Sigmoid colon (tissue), 7 donors: ENCODE measurements around the gene TAF8. TPM values are rescaled to one million over a fixed set of nuclear protein-coding genes. Genes with fewer than 3 reads are reported as not detected.
"Not testable (repeated sequence)": the region's sequence is repeated elsewhere in the genome, so short reads cannot be mapped to it uniquely, and the experiment has no call there.

Source experiments
- DNase-seq: peaks from one replicate; pipeline ENCODE4 v3.0.0-alpha.2; 2019
- H3K27ac ChIP-seq, 4 donors: fragments of 200-600 bp; sonication (generic); one replicate each; pipeline ENCODE4 v1.5.1; 2016 to 2019; ENCODE audit warnings: mild to moderate bottlenecking in 1 of 4
- H3K27me3 ChIP-seq, 3 donors: fragments of 200-600 bp; sonication (generic); one replicate each; pipeline ENCODE4 v1.5.1; 2019; ENCODE audit warnings: mild to moderate bottlenecking in 1 of 3
- H3K36me3 ChIP-seq, 4 donors: fragments of 200-600 bp; sonication (generic); one replicate each; pipeline ENCODE4 v1.5.1; 2016 to 2019
- H3K4me1 ChIP-seq, 4 donors: fragments of 200-600 bp; sonication (generic); one replicate each; pipeline ENCODE4 v1.5.1; 2017 to 2019
- H3K4me3 ChIP-seq, 4 donors: fragments of 200-600 bp; sonication (generic); one replicate each; pipeline ENCODE4 v1.5.1; 2017 to 2019; ENCODE audit warnings: mild to moderate bottlenecking in 2 of 4, moderate library complexity in 1 of 4
- H3K9me3 ChIP-seq, 4 donors: fragments of 200-600 bp in 3 of 4; sonication (generic) in 3 of 4; one replicate each; pipeline versions ENCODE4 v1.5.1 to v1.6.1; 2013 to 2019
- CTCF ChIP-seq, 4 experiments: fragments of 450-650 bp in 3 of 4; fragments of 200-600 bp in 1 of 4; IDR thresholded peaks; one replicate each; pipeline ENCODE4 v1.5.1; 2016 to 2019; ENCODE audit warnings: antibody characterized with exemption in 4 of 4, mild to moderate bottlenecking in 3 of 4, moderate library complexity in 2 of 4
- EP300 ChIP-seq, 4 donors: sonication (generic); formaldehyde crosslinking; IDR thresholded peaks; one replicate each; pipeline ENCODE4 v1.6.1; 2017; ENCODE audit warnings: antibody characterized with exemption in 4 of 4
- POLR2A ChIP-seq, 2 donors: fragments of 450-650 bp; IDR thresholded peaks; one replicate each; pipeline ENCODE4 v1.6.1; 2016; ENCODE audit warnings: antibody characterized with exemption in 2 of 2, mild to moderate bottlenecking in 2 of 2, moderate library complexity in 2 of 2
- POLR2AphosphoS5 ChIP-seq, 4 donors: sonication (generic); formaldehyde crosslinking; IDR thresholded peaks; one replicate each; pipeline ENCODE4 v1.6.1; 2017; ENCODE audit warnings: antibody characterized with exemption in 4 of 4
- WGBS, 2 donors: extraction: QIAGEN DNeasy Blood & Tissue Kit; methylation state at CpG; one replicate each; pipeline ENCODE4 v1.1.7; 2013; 5-methylcytosine and 5-hydroxymethylcytosine counted together
- intact Hi-C: fragments of 100-400 bp; cut with DNase I; formaldehyde crosslinking; loops from one replicate; pipeline ENCODE4 v1.15.1; 2023
- polyA plus RNA-seq, 3 donors: library from polyadenylated mRNA; stranded (reverse); fragments of 200-250 nt; gene quantifications; one replicate each; pipeline ENCODE4 v1.2.3, GENCODE V29; 2013
- total RNA-seq, 4 donors: library from RNA; depleted of rRNA; stranded (reverse); fragments of >200 nt; gene quantifications; one replicate each; pipeline ENCODE4 v1.1.0, GENCODE V29; 2016
- donor health status: healthy with polysubstance abuse.
- donor health status: Bipolar disorder and iron deficiency.
- donor health status: healthy.

TAF8 gene
- total and polyA plus RNA-seq, 7 donors, result 4.9 to 30.7 (median 20.3) TPM

DNA sequence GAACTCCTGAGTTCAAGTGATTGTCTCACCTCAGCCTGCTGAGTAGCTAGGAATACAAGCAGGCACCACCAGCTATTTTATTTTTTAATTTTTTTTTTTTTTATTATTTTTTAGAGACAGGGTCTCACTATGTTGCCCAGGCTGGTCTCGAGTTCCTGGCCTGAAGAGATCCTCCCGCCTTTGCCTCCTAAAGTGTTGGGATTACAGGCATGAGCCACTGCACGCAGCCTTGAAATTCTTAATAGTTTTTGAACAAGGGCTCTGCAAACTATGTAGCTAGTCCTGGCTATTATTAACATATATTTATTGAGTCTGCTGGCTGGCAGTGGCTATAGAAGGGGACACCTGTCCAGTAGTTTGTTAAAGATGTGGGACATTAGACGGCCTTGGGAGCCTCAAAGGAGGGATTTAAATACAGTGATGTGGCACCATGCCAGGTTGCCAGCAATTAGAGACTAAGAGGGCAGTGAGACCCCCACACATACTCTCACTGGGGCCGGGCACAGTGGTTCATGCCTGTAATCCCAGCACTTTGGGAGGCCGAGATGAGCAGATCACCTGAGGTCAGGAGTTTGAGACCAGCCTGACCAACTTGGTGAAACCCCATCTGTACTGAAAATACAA lies 21.1 kb upstream of the TAF8 start:
- Histone ChIP-seq H3K36me3 (peaks cover 0 to 10% (median 3%) of the 10 kb centered on the region in 4 donors), H3K9me3 (no peaks in the 10 kb centered on the region), H3K27me3 (no peaks in the 10 kb centered on the region), H3K4me1 (peaks cover 0 to 27% (median 17%) of the 10 kb centered on the region in 4 donors), H3K27ac (no peak overlapping the region), H3K4me3 (no peak overlapping the region)
- no peak for DNase-seq
- 93 to 94% methylated on average over 6 of the region's 6 CpGs for WGBS, 2 donors
- TF ChIP-seq POLR2AphosphoS5 (IDR thresholded peaks at IDR 0.05) (no peak), EP300 (IDR thresholded peaks at IDR 0.05) (no peak), POLR2A (IDR thresholded peaks at IDR 0.05) (no peak)
- intact Hi-C loops, result no loop called here

DNA sequence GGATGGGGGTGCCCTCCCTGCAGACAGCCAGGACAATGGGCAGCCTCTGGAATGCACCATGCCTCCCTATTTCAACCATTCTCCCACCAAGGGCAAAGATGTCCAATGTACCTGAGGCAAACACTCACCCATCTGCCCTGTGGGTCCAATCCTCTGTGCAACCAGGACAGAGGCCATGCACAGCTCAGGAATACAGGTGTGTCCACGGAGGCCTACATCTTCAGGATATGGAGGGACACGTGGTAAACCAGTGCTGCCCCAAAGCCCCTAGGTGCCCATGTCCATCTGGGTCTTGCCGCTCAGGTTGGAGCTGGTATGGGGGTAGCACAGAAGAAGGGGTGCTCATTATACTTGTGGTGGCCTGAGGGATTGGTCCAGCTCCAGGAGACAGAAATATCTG lies 20.4 kb upstream of the TAF8 start:
- peaks cover 0 to 10% (median 3%) of the 10 kb centered on the region in 4 donors for H3K36me3 ChIP-seq
- intact Hi-C loops, result no loop called here

DNA sequence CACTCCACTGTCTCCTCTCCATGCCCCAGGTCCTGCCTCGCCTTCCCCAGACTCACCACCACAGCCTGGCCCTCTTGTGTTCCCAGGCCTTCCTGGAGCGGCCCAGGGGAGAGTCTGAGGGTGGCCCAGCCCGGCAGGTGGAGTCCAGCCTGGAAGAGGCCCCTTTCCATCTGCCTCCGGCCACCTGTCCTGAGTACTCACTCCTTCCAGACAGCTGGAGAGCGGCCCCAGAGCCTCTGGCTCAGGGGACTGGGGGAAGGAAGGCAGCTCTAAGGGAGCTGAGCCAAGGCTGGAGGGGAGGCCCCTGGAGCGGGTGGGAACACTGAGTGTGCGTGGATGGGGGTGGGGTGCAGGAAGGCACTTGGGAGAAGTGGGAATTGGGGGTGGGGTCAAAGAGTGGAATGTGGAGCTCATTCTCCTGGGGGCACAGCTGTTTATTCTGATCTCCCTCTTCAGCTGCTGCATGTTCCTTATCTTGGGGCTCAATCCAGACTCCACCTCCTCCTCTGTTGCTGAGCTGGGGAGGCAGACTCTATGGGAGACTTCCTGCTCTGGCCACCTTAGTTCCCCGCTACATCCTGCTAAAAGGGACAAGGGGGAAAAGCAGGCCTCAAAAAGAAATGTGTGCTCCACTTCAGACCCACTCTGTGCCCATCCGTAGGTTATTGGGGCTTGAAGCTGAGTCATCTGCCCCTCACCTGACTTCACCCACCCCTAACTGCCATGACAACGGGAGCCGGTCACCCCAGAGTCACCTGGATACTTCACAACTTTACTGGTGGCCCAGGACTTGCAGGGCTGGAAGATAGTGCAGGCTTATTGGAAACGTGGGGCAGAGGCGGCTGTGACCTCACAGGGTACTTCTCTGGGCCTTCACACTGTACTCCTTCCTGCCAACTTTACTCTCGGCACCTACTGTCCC lies 19.5 kb upstream of the TAF8 start:
- intact Hi-C loops, result no loop called here
- H3K4me1 ChIP-seq, result peaks cover 0 to 27% (median 17%) of the 10 kb centered on the region in 4 donors
- TF ChIP-seq POLR2AphosphoS5 (IDR thresholded peaks at IDR 0.05) (no peak), CTCF (IDR thresholded peaks at IDR 0.05) (no peak), POLR2A (IDR thresholded peaks at IDR 0.05) (no peak), EP300 (IDR thresholded peaks at IDR 0.05) (no peak)
- H3K36me3 ChIP-seq, result peaks cover 0 to 10% (median 3%) of the 10 kb centered on the region in 4 donors
- H3K9me3 ChIP-seq, result no peaks in the 10 kb centered on the region
- WGBS, 2 donors, result 57 to 83% methylated on average over 14 of the region's 14 CpGs
- H3K27ac ChIP-seq, result peak overlapping the region in 1 of 4 donors; percentile 19
- DNase-seq, result no peak
- H3K27me3 ChIP-seq, result no peaks in the 10 kb centered on the region
- H3K4me3 ChIP-seq, result no peak overlapping the region

More for the DNA sequence above, 20.4 kb upstream of the TAF8 start:
- no peak for DNase-seq
- H3K4me1 ChIP-seq, result peaks cover 0 to 27% (median 17%) of the 10 kb centered on the region in 4 donors
- H3K9me3 ChIP-seq, result no peaks in the 10 kb centered on the region
- WGBS, 2 donors, result 88 to 95% methylated on average over 3 of the region's 3 CpGs
- no peak overlapping the region for H3K27ac ChIP-seq
- TF ChIP-seq CTCF (IDR thresholded peaks at IDR 0.05) (no peak), EP300 (IDR thresholded peaks at IDR 0.05) (no peak), POLR2AphosphoS5 (IDR thresholded peaks at IDR 0.05) (no peak), POLR2A (IDR thresholded peaks at IDR 0.05) (no peak)
- no peak overlapping the region for H3K4me3 ChIP-seq
- no peaks in the 10 kb centered on the region for H3K27me3 ChIP-seq

DNA sequence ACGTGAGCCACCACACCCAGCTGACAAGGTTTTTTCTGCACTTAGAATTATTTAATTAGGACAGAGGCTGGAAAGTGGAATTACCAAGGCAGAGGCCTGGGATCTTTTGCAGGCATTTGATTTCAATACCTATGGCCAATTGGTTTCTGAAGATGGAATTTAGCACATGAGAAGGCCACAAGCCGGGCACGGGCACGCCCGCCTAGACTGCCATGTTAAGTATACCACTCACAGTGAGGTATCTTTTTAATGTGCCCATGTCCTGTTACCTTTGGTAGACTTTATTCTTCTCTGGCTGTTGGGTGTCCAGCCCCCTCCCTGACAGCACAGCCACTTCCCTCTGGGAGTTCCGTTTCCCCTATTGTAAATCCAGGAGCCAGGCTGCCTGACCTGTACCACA lies 18.0 kb upstream of the TAF8 start:
- H3K4me3 ChIP-seq, result no peak overlapping the region
- H3K27ac ChIP-seq, result no peak overlapping the region
- WGBS, 2 donors, result 88 to 89% methylated on average over 6 of the region's 6 CpGs
- TF ChIP-seq EP300 (IDR thresholded peaks at IDR 0.05), result no peak
- TF ChIP-seq POLR2A (IDR thresholded peaks at IDR 0.05), result no peak
- TF ChIP-seq CTCF (IDR thresholded peaks at IDR 0.05), result no peak
- TF ChIP-seq POLR2AphosphoS5 (IDR thresholded peaks at IDR 0.05), result no peak
- intact Hi-C loops, result no loop called here
- H3K36me3 ChIP-seq, result peaks cover 0 to 10% (median 3%) of the 10 kb centered on the region in 4 donors
- no peaks in the 10 kb centered on the region for H3K27me3 ChIP-seq
- peaks cover 0 to 27% (median 17%) of the 10 kb centered on the region in 4 donors for H3K4me1 ChIP-seq
- no peak for DNase-seq
- H3K9me3 ChIP-seq, result no peaks in the 10 kb centered on the region

- H3K4me1 ChIP-seq, result peaks cover 0 to 34% (median 29%) of the 10 kb centered on the region in 4 donors
- intact Hi-C loops, H3K9me3 ChIP-seq, H3K36me3 ChIP-seq, DNase-seq, H3K27ac ChIP-seq, H3K27me3 ChIP-seq, H3K4me3 ChIP-seq: not testable (repeated sequence)
- WGBS, 2 donors, result 91 to 92% methylated on average over 15 of the region's 15 CpGs
Measured at GRCh38 chr6:42037669-42038068, 12.7 kb upstream of the TAF8 start.
